ENCODE data around the gene ATP11A.

DNA sequence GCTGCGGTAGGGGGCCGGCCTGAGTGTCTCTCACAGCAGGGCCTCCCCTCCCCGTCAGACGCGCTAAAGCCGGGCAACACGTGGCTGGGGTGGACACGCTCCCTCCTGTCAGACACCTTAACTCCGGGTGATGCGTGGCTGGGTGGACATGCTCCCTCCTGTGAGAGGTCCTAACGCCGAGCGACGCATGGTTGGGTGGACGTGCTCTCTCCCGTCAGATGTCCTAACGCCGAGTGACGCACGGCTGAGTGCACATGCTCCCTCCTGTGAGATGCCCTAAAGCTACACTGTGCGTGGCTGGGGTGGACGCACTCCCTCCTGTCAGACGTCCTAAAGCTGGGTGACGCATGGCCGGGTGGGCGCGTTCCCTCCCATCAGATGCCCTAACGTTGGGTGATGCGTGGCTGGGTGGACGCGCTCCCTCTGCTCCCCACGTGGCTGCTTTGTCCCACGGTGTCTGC is 153.1 kb downstream of the ATP11A start:
- no peak for TF ChIP-seq EZH2 (IDR thresholded peaks at IDR 0.05; ENCODE audit: low read depth, unreplicated experiment)
- TF ChIP-seq, protein P1, sequence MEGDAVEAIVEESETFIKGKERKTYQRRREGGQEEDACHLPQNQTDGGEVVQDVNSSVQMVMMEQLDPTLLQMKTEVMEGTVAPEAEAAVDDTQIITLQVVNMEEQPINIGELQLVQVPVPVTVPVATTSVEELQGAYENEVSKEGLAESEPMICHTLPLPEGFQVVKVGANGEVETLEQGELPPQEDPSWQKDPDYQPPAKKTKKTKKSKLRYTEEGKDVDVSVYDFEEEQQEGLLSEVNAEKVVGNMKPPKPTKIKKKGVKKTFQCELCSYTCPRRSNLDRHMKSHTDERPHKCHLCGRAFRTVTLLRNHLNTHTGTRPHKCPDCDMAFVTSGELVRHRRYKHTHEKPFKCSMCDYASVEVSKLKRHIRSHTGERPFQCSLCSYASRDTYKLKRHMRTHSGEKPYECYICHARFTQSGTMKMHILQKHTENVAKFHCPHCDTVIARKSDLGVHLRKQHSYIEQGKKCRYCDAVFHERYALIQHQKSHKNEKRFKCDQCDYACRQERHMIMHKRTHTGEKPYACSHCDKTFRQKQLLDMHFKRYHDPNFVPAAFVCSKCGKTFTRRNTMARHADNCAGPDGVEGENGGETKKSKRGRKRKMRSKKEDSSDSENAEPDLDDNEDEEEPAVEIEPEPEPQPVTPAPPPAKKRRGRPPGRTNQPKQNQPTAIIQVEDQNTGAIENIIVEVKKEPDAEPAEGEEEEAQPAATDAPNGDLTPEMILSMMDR (conservative IDR thresholded peaks at IDR 0.05; ENCODE audit: low read depth in 2 of 2) = no peak
- TF ChIP-seq ZNF331 (CRISPR knock-in tag; IDR thresholded peaks at IDR 0.05; ENCODE audit: low read depth) = no peak
- TF ChIP-seq EZH2phosphoT487 (IDR thresholded peaks at IDR 0.05; ENCODE audit: unreplicated experiment) = no peak
- TF ChIP-seq, protein P2, sequence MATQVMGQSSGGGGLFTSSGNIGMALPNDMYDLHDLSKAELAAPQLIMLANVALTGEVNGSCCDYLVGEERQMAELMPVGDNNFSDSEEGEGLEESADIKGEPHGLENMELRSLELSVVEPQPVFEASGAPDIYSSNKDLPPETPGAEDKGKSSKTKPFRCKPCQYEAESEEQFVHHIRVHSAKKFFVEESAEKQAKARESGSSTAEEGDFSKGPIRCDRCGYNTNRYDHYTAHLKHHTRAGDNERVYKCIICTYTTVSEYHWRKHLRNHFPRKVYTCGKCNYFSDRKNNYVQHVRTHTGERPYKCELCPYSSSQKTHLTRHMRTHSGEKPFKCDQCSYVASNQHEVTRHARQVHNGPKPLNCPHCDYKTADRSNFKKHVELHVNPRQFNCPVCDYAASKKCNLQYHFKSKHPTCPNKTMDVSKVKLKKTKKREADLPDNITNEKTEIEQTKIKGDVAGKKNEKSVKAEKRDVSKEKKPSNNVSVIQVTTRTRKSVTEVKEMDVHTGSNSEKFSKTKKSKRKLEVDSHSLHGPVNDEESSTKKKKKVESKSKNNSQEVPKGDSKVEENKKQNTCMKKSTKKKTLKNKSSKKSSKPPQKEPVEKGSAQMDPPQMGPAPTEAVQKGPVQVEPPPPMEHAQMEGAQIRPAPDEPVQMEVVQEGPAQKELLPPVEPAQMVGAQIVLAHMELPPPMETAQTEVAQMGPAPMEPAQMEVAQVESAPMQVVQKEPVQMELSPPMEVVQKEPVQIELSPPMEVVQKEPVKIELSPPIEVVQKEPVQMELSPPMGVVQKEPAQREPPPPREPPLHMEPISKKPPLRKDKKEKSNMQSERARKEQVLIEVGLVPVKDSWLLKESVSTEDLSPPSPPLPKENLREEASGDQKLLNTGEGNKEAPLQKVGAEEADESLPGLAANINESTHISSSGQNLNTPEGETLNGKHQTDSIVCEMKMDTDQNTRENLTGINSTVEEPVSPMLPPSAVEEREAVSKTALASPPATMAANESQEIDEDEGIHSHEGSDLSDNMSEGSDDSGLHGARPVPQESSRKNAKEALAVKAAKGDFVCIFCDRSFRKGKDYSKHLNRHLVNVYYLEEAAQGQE (IDR thresholded peaks at IDR 0.05; ENCODE audit: unreplicated experiment) = no peak
- TF ChIP-seq, protein P3, sequence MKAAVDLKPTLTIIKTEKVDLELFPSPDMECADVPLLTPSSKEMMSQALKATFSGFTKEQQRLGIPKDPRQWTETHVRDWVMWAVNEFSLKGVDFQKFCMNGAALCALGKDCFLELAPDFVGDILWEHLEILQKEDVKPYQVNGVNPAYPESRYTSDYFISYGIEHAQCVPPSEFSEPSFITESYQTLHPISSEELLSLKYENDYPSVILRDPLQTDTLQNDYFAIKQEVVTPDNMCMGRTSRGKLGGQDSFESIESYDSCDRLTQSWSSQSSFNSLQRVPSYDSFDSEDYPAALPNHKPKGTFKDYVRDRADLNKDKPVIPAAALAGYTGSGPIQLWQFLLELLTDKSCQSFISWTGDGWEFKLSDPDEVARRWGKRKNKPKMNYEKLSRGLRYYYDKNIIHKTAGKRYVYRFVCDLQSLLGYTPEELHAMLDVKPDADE (IDR thresholded peaks at IDR 0.05) = no peak
- no peak for TF ChIP-seq CREB1 (CRISPR knock-in tag; IDR thresholded peaks at IDR 0.05; ENCODE audit: low read depth)
- TF ChIP-seq POLR2AphosphoS5 (IDR thresholded peaks at IDR 0.05; ENCODE audit: low read depth) = no peak
- no peak for TF ChIP-seq NANOG (IDR thresholded peaks at IDR 0.05; ENCODE audit: borderline replicate concordance)
- TF ChIP-seq JUNB (IDR thresholded peaks at IDR 0.05; ENCODE audit: unreplicated experiment) = no peak
- no peak for TF ChIP-seq ZNF114 (CRISPR knock-in tag; IDR thresholded peaks at IDR 0.05)
- TF ChIP-seq STAT1 (IDR thresholded peaks at IDR 0.05; ENCODE audit: unreplicated experiment) = no peak
- TF ChIP-seq, protein P4, sequence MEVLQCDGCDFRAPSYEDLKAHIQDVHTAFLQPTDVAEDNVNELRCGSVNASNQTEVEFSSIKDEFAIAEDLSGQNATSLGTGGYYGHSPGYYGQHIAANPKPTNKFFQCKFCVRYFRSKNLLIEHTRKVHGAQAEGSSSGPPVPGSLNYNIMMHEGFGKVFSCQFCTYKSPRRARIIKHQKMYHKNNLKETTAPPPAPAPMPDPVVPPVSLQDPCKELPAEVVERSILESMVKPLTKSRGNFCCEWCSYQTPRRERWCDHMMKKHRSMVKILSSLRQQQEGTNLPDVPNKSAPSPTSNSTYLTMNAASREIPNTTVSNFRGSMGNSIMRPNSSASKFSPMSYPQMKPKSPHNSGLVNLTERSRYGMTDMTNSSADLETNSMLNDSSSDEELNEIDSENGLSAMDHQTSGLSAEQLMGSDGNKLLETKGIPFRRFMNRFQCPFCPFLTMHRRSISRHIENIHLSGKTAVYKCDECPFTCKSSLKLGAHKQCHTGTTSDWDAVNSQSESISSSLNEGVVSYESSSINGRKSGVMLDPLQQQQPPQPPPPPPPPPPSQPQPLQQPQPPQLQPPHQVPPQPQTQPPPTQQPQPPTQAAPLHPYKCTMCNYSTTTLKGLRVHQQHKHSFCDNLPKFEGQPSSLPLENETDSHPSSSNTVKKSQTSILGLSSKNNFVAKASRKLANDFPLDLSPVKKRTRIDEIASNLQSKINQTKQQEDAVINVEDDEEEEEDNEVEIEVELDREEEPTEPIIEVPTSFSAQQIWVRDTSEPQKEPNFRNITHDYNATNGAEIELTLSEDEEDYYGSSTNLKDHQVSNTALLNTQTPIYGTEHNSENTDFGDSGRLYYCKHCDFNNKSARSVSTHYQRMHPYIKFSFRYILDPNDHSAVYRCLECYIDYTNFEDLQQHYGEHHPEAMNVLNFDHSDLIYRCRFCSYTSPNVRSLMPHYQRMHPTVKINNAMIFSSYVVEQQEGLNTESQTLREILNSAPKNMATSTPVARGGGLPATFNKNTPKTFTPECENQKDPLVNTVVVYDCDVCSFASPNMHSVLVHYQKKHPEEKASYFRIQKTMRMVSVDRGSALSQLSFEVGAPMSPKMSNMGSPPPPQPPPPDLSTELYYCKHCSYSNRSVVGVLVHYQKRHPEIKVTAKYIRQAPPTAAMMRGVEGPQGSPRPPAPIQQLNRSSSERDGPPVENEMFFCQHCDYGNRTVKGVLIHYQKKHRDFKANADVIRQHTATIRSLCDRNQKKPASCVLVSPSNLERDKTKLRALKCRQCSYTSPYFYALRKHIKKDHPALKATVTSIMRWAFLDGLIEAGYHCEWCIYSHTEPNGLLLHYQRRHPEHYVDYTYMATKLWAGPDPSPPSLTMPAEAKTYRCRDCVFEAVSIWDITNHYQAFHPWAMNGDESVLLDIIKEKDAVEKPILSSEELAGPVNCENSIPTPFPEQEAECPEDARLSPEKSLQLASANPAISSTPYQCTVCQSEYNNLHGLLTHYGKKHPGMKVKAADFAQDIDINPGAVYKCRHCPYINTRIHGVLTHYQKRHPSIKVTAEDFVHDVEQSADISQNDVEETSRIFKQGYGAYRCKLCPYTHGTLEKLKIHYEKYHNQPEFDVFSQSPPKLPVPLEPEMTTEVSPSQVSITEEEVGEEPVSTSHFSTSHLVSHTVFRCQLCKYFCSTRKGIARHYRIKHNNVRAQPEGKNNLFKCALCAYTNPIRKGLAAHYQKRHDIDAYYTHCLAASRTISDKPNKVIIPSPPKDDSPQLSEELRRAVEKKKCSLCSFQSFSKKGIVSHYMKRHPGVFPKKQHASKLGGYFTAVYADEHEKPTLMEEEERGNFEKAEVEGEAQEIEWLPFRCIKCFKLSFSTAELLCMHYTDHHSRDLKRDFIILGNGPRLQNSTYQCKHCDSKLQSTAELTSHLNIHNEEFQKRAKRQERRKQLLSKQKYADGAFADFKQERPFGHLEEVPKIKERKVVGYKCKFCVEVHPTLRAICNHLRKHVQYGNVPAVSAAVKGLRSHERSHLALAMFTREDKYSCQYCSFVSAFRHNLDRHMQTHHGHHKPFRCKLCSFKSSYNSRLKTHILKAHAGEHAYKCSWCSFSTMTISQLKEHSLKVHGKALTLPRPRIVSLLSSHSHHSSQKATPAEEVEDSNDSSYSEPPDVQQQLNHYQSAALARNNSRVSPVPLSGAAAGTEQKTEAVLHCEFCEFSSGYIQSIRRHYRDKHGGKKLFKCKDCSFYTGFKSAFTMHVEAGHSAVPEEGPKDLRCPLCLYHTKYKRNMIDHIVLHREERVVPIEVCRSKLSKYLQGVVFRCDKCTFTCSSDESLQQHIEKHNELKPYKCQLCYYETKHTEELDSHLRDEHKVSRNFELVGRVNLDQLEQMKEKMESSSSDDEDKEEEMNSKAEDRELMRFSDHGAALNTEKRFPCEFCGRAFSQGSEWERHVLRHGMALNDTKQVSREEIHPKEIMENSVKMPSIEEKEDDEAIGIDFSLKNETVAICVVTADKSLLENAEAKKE (CRISPR knock-in tag; IDR thresholded peaks at IDR 0.05) = no peak

Data from GM23338 (cell line).